Astrocyte (in vitro differentiated cells and primary cell): ENCODE data around the gene BEND5.

Experiments used
- CTCF ChIP-seq: IDR thresholded peaks from 2 replicates; pipeline ENCODE4 v1.5.1; 2011; ENCODE audit warnings: low read depth, mild to moderate bottlenecking, inconsistent platforms, low read length, moderate library complexity; ENCODE audit not compliant: insufficient read depth
- EZH2 ChIP-seq: IDR thresholded peaks from 2 replicates; pipeline ENCODE4 v1.6.1; 2012; ENCODE audit warnings: mild to moderate bottlenecking, low read length, inconsistent platforms; ENCODE audit not compliant: insufficient read depth

GRCh38 chr1:48807554-48808260 is 31.0 kb upstream of the BEND5 start:
- TF ChIP-seq EZH2 (no peak), CTCF (no peak)
